ENCODE measurements around the gene PDZRN3. TPM values are rescaled to one million over a fixed set of nuclear protein-coding genes. Genes with fewer than 3 reads are reported as not detected.

PDZRN3 gene
- total RNA-seq, 1 experiment from 2014 or later: not detected

- Histone ChIP-seq H3K4me1 (replicated peaks; ENCODE audit: insufficient read depth) (no peaks in the 10 kb centered on the region), H3K4me2 (no peak overlapping the region), H3F3A (ENCODE audit: insufficient read depth, low read depth) (no peaks in the 10 kb centered on the region), H3K9me3 (ENCODE audit: insufficient read depth, low read depth) (no peaks in the 10 kb centered on the region), H3K27me3 (ENCODE audit: insufficient read depth, low read depth) (peaks cover 15% of the 10 kb centered on the region; the same call in 1 of the 2 replicates), H3K4me3 (no peak overlapping the region), H3K79me2 (ENCODE audit: low read depth) (no peaks in the 10 kb centered on the region), H3K9me2 (ENCODE audit: insufficient read depth) (no peaks in the 10 kb centered on the region), H3K36me3 (ENCODE audit: low read depth) (no peaks in the 10 kb centered on the region), H3K27ac (no peak overlapping the region), H2AFZ (no peak overlapping the region), H4K20me1 (ENCODE audit: insufficient read depth) (no peaks in the 10 kb centered on the region)
- intact Hi-C loops (cut with micrococcal nuclease; ENCODE audit: unreplicated experiment): no loop called here
- TF ChIP-seq CTCF (conservative IDR thresholded peaks at IDR 0.05) (no peak), EZH2 (IDR thresholded peaks at IDR 0.05; ENCODE audit: low read depth) (no peak)
- POLR2A ChIA-PET (ENCODE audit: unreplicated experiment): no interaction called here
- no TSS peak for BruUV-seq (replicated peaks)
- no peak for DNase-seq
- CTCF ChIA-PET: no interaction called here
These were observed 142.9 kb downstream of the PDZRN3 start for GRCh38 chr3:73481888-73482287.

GRCh38 chr3:73480187-73480672 is 144.5 kb downstream of the PDZRN3 start:
- H3K4me3 ChIP-seq: no peak overlapping the region
- no peaks in the 10 kb centered on the region for H3K79me2 ChIP-seq (ENCODE audit: low read depth)
- H3F3A ChIP-seq (ENCODE audit: insufficient read depth, low read depth): no peaks in the 10 kb centered on the region
- no peaks in the 10 kb centered on the region for H4K20me1 ChIP-seq (ENCODE audit: insufficient read depth)
- no peak overlapping the region for H3K27ac ChIP-seq
- H3K36me3 ChIP-seq (ENCODE audit: low read depth): no peaks in the 10 kb centered on the region
- POLR2A ChIA-PET (ENCODE audit: unreplicated experiment): no interaction called here
- no peak overlapping the region for H2AFZ ChIP-seq
- no peaks in the 10 kb centered on the region for H3K9me2 ChIP-seq (ENCODE audit: insufficient read depth)
- intact Hi-C loops (cut with micrococcal nuclease; ENCODE audit: unreplicated experiment): no loop called here
- DNase-seq: no peak
- H3K4me1 ChIP-seq (replicated peaks; ENCODE audit: insufficient read depth): no peaks in the 10 kb centered on the region
- no TSS peak for BruUV-seq (replicated peaks)
- CTCF ChIA-PET: no interaction called here
- H3K27me3 ChIP-seq (ENCODE audit: insufficient read depth, low read depth): peaks cover 15% of the 10 kb centered on the region; the same call in 1 of the 2 replicates
- H3K4me2 ChIP-seq: no peak overlapping the region
- TF ChIP-seq EZH2 (IDR thresholded peaks at IDR 0.05; ENCODE audit: low read depth) (no peak), CTCF (conservative IDR thresholded peaks at IDR 0.05) (no peak)
- no peaks in the 10 kb centered on the region for H3K9me3 ChIP-seq (ENCODE audit: insufficient read depth, low read depth)

DNA sequence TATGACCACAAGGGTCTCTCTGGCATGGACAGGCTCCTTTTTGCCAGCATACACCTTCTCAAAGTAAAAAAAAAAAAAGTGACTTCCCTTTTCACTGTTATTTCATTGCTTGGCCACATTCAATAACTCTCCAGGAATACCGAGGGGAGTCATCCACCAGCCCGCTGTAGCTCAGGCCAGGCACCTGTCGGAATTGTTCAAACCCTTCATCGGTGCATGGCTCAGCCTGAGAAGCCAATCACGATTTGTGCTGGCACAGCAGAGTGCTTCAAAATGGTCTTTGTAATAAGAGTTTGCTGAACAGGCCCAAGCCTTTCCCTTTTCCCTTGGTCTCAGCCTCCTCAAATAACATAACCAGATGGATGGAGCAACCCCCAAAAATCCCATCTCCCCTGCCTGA is 145.4 kb downstream of the PDZRN3 start:
- Histone ChIP-seq H4K20me1 (ENCODE audit: insufficient read depth) (no peaks in the 10 kb centered on the region), H2AFZ (no peak overlapping the region), H3K9me3 (ENCODE audit: insufficient read depth, low read depth) (no peaks in the 10 kb centered on the region), H3K27me3 (ENCODE audit: insufficient read depth, low read depth) (peaks cover 15% of the 10 kb centered on the region; the same call in 1 of the 2 replicates), H3K4me2 (no peak overlapping the region), H3F3A (ENCODE audit: insufficient read depth, low read depth) (no peaks in the 10 kb centered on the region), H3K4me3 (no peak overlapping the region), H3K27ac (no peak overlapping the region), H3K4me1 (replicated peaks; ENCODE audit: insufficient read depth) (no peaks in the 10 kb centered on the region), H3K9me2 (ENCODE audit: insufficient read depth) (no peaks in the 10 kb centered on the region), H3K79me2 (ENCODE audit: low read depth) (no peaks in the 10 kb centered on the region), H3K36me3 (ENCODE audit: low read depth) (no peaks in the 10 kb centered on the region)
- TF ChIP-seq EZH2 (IDR thresholded peaks at IDR 0.05; ENCODE audit: low read depth): no peak
- no peak for TF ChIP-seq CTCF (conservative IDR thresholded peaks at IDR 0.05)
- no peak for DNase-seq
- intact Hi-C loops (cut with micrococcal nuclease; ENCODE audit: unreplicated experiment): no loop called here
- ChIA-PET CTCF (no interaction called here), POLR2A (ENCODE audit: unreplicated experiment) (no interaction called here)
- BruUV-seq (replicated peaks): no TSS peak

Data from PC-9 (cell line).